ENCODE measurements around the gene DMRTB1. TPM values are rescaled to one million over a fixed set of nuclear protein-coding genes. Genes with fewer than 3 reads are reported as not detected.

The DMRTB1 gene
- total and polyA plus RNA-seq, 2 of the 8 experiments (the other 6 are each of a cell fraction or from before 2014, with no cell fraction given) = 0.06 to 0.35 TPM

DNA sequence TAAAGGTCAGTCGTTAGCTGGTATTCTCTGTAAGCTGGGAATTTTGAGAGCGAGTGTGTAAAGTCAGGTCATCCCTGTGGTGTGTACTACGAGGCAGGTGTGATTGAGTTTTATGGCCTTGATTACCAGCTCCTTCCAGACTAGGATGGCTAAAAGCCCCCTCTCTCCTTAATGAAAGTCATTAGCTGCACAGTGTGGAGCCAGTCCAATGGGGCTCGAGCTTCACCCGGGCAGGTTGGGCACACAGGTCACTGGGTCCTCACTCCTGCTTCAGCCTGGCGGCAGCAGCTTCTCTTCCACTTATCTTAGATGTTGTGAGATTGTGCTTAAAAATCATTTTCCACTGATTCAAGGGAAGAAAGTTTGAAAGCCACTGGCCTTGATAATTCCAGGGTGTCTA is 3.0 kb downstream of the DMRTB1 start (continued):
- TF ChIP-seq HDAC2 (IDR thresholded peaks at IDR 0.05; ENCODE audit: borderline replicate concordance in 1 of 2, low read depth in 2 of 2, low read length in 2 of 2) (no peak), SP2 (IDR thresholded peaks at IDR 0.05; ENCODE audit: low read length) (no peak), NANOG (IDR thresholded peaks at IDR 0.05; ENCODE audit: insufficient read depth, low read depth, low read length, poor library complexity, severe bottlenecking) (no peak), CHD2 (IDR thresholded peaks at IDR 0.05; ENCODE audit: low read length) (no peak), PHF8 (conservative IDR thresholded peaks at IDR 0.05; ENCODE audit: low read depth, low read length) (no peak), MAFK (IDR thresholded peaks at IDR 0.05; ENCODE audit: low read depth, low read length) (no peak)
